ENCODE data around the gene MMP11. TPM values are rescaled to one million over a fixed set of nuclear protein-coding genes. Genes with fewer than 3 reads are reported as not detected.

Gene MMP11
- total and polyA plus RNA-seq, 5 donors from 2014 or later = 0.52 to 1.7 (median 1.0) TPM; not detected in 1

DNA sequence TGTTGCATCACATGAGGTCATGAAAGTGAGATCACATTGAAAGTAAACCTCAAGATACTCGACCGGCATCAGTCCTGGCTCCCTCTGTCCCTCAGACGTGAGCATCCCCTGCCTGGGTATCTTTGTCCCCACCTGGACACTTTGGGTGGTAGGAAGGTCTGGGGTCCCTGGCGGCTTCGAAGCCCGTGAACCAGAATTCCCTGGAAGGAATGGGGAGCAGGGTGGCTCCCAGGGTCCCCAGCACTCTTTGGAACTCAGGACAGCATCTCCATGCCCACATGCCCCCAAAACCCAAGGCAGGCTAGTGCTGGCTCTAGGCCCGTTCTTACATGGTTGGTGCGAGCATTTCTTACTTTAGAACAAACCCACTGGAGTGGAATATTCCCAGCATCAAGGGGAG, 58.6 kb downstream of the MMP11 start:
- H3K36me3 Mint-ChIP-seq = peaks cover 10% of the 10 kb centered on the region
- H3K36me3 ChIP-seq (ENCODE audit: control insufficient read depth, insufficient read depth, low read length) = peaks cover 41% of the 10 kb centered on the region
- no peaks in the 10 kb centered on the region for H3K4me1 ChIP-seq (ENCODE audit: control insufficient read depth, insufficient read depth, low read length, poor library complexity, severe bottlenecking)
- H3K4me3 Mint-ChIP-seq = no peak overlapping the region
- H3K9me3 Mint-ChIP-seq = no peaks in the 10 kb centered on the region
- no peak overlapping the region for H3K27ac ChIP-seq (ENCODE audit: insufficient read depth, low read length, poor library complexity, severe bottlenecking)
- no peaks in the 10 kb centered on the region for H3K27me3 ChIP-seq (ENCODE audit: control insufficient read depth, insufficient read depth, low read length)
- H3K4me1 Mint-ChIP-seq = peaks cover 7 to 13% (median 9%) of the 10 kb centered on the region in 4 donors
- no peak for DNase-seq
- H3K9me3 ChIP-seq (ENCODE audit: control insufficient read depth in 2 of 2, low read length in 2 of 2) = no peaks in the 10 kb centered on the region
- H3K27me3 Mint-ChIP-seq = no peaks in the 10 kb centered on the region
- H3K4me3 ChIP-seq (ENCODE audit: low read depth, low read length) = no peak overlapping the region
- H3K27ac Mint-ChIP-seq = no peak overlapping the region
- ATAC-seq (ENCODE audit: low read depth in 2 of 2) = no peak

DNA sequence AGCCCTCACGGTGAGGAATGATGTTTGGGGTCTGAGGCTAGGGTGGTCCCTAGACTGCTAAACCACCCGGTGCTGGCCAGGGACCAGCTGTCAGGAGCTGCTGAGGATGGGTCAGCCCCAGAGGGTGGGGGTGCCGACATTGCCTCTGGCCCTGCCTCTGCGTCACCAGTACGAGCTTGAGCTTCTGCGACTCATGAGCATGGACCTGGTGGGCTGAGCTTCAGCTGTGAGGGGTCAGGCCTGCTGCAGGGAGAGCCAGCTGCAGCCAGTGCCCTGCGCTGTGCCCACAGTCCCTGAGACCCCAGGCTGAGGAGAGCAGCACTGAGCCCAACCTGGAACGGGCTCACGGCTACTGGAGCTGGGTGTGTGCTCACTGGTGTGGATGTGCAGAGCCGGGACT, 59.1 kb downstream of the MMP11 start:
- Histone ChIP-seq H3K36me3 (ENCODE audit: control insufficient read depth, insufficient read depth, low read length) (peaks cover 36% of the 10 kb centered on the region), H3K27me3 (ENCODE audit: control insufficient read depth, insufficient read depth, low read length) (no peaks in the 10 kb centered on the region), H3K27ac (ENCODE audit: insufficient read depth, low read length, poor library complexity, severe bottlenecking) (no peak overlapping the region), H3K9me3 (ENCODE audit: control insufficient read depth in 2 of 2, low read length in 2 of 2) (no peaks in the 10 kb centered on the region), H3K4me1 (ENCODE audit: control insufficient read depth, insufficient read depth, low read length, poor library complexity, severe bottlenecking) (no peaks in the 10 kb centered on the region), H3K4me3 (ENCODE audit: low read depth, low read length) (no peak overlapping the region)
- Mint-ChIP-seq H3K36me3 (peaks cover 7% of the 10 kb centered on the region), H3K9me3 (peaks cover 0 to 2% (median 0%) of the 10 kb centered on the region in 7 donors), H3K4me3 (no peak overlapping the region), H3K4me1 (peaks cover 6 to 13% (median 8%) of the 10 kb centered on the region in 4 donors), H3K27me3 (no peaks in the 10 kb centered on the region), H3K27ac (no peak overlapping the region)
- DNase-seq = no peak
- ATAC-seq (ENCODE audit: low read depth in 2 of 2) = no peak

DNA sequence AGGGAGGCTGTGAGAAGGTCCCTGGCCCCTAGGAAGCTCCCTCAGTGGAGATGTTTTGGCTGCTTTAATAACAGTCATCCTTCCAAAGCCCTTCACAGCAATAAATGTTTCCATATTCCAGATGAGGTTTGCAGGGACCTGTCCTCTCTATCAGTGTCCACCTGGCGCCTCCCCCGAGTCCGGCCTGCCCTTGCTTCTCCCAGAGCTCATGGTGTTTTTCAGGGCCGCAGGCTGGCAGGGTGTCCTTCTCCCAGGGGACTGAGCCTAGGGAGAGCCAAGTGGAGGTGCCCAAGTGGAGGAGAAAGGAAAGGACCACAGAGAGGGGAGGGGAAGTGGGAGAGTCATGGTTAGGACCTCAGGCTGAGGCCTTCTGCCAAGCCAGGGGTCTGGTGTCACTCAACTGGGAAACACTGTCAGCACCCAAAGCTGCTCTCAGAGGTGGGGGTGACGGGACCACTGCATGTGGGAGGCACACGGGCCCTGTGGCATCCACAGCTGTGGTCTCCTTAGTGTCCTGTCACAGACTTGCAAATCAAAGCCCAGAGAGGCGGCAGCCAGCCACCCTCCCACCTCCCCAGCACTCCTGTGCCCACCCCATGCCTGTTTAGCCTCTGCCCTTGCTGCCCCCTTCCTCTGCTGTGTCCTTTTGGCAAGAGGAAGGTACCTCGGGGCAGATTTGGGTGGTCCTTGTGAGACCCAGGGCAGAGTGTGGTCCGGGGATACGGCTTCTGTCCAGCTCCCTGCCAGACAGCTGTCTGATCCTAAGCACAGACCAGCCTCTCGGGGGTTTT, 59.8 kb downstream of the MMP11 start:
- Histone ChIP-seq H3K4me1 (ENCODE audit: control insufficient read depth, insufficient read depth, low read length, poor library complexity, severe bottlenecking) (no peaks in the 10 kb centered on the region), H3K4me3 (ENCODE audit: low read depth, low read length) (no peak overlapping the region), H3K9me3 (ENCODE audit: control insufficient read depth in 2 of 2, low read length in 2 of 2) (no peaks in the 10 kb centered on the region), H3K36me3 (ENCODE audit: control insufficient read depth, insufficient read depth, low read length) (peaks cover 33% of the 10 kb centered on the region), H3K27ac (ENCODE audit: insufficient read depth, low read length, poor library complexity, severe bottlenecking) (no peak overlapping the region), H3K27me3 (ENCODE audit: control insufficient read depth, insufficient read depth, low read length) (no peaks in the 10 kb centered on the region)
- no peaks in the 10 kb centered on the region for H3K27me3 Mint-ChIP-seq
- H3K4me1 Mint-ChIP-seq = peaks cover 7 to 13% (median 9%) of the 10 kb centered on the region in 4 donors
- DNase-seq (no peak), ATAC-seq (ENCODE audit: low read depth in 2 of 2) (no peak)
- peaks cover 0 to 2% (median 0%) of the 10 kb centered on the region in 7 donors for H3K9me3 Mint-ChIP-seq
- H3K36me3 Mint-ChIP-seq = peaks cover 7% of the 10 kb centered on the region
- H3K4me3 Mint-ChIP-seq = peak overlapping the region in 1 of 4 donors; percentile 43
- H3K27ac Mint-ChIP-seq = no peak overlapping the region

- DNase-seq (no peak), ATAC-seq (ENCODE audit: low read depth in 2 of 2) (no peak)
- Histone ChIP-seq H3K4me1 (ENCODE audit: control insufficient read depth, insufficient read depth, low read length, poor library complexity, severe bottlenecking) (peaks cover 6% of the 10 kb centered on the region), H3K27me3 (ENCODE audit: control insufficient read depth, insufficient read depth, low read length) (no peaks in the 10 kb centered on the region), H3K9me3 (ENCODE audit: control insufficient read depth in 2 of 2, low read length in 2 of 2) (no peaks in the 10 kb centered on the region), H3K27ac (ENCODE audit: insufficient read depth, low read length, poor library complexity, severe bottlenecking) (no peak overlapping the region), H3K4me3 (ENCODE audit: low read depth, low read length) (no peak overlapping the region), H3K36me3 (ENCODE audit: control insufficient read depth, insufficient read depth, low read length) (peaks cover 30% of the 10 kb centered on the region)
- no peaks in the 10 kb centered on the region for H3K27me3 Mint-ChIP-seq
- H3K27ac Mint-ChIP-seq = no peak overlapping the region
- H3K4me3 Mint-ChIP-seq = no peak overlapping the region
- peaks cover 0 to 2% (median 0%) of the 10 kb centered on the region in 7 donors for H3K9me3 Mint-ChIP-seq
- peaks cover 9 to 17% (median 12%) of the 10 kb centered on the region in 4 donors for H3K4me1 Mint-ChIP-seq
- H3K36me3 Mint-ChIP-seq = peaks cover 7% of the 10 kb centered on the region
These were observed 60.5 kb downstream of the MMP11 start for GRCh38 chr22:23833017-23833751.

Other genes starting within 250 kb of the MMP11 start
- gene IGLL1, start 192.6 kb upstream of the MMP11 start, total RNA-seq = not detected
- not detected for gene IGLL1, start 192.6 kb upstream of the MMP11 start, polyA plus RNA-seq
- gene DRICH1, start 140.5 kb upstream of the MMP11 start, total RNA-seq = not detected
- gene DRICH1, start 140.5 kb upstream of the MMP11 start, polyA plus RNA-seq = under 1 TPM in 1 of 4 donors, not detected in 3; 0.56 TPM
- 22.1 TPM for gene RGL4, start 81.8 kb upstream of the MMP11 start, total RNA-seq
- gene RGL4, start 81.8 kb upstream of the MMP11 start, polyA plus RNA-seq = 10 to 100 TPM; 71.3 to 85.0 (median 83.5) TPM
- gene ZNF70, start 21.7 kb upstream of the MMP11 start, total RNA-seq = 2.0 TPM
- under 1 TPM; 0.06 to 0.49 (median 0.27) TPM for gene ZNF70, start 21.7 kb upstream of the MMP11 start, polyA plus RNA-seq
- 0.89 TPM for gene VPREB3, start 18.4 kb upstream of the MMP11 start, total RNA-seq
- 1 to 10 TPM in 2 of 4 donors, under 1 TPM in 1, not detected in 1; 0.74 to 4.5 (median 2.1) TPM for gene VPREB3, start 18.4 kb upstream of the MMP11 start, polyA plus RNA-seq
- gene C22orf15, start 9.9 kb upstream of the MMP11 start, total RNA-seq = 0.96 TPM
- gene C22orf15, start 9.9 kb upstream of the MMP11 start, polyA plus RNA-seq = 1 to 10 TPM in 1 of 4 donors, under 1 TPM in 3; 0.76 to 1.6 (median 0.85) TPM
- gene CHCHD10, start 4.9 kb upstream of the MMP11 start, total RNA-seq = 30.6 TPM
- 10 to 100 TPM; 16.3 to 31.7 (median 19.8) TPM for gene CHCHD10, start 4.9 kb upstream of the MMP11 start, polyA plus RNA-seq
- 58.4 TPM for gene SMARCB1, start 14.1 kb downstream of the MMP11 start, total RNA-seq
- gene SMARCB1, start 14.1 kb downstream of the MMP11 start, polyA plus RNA-seq = 10 to 100 TPM; 28.3 to 30.8 (median 29.7) TPM
- gene DERL3, start 66.2 kb downstream of the MMP11 start, total RNA-seq = 1.0 TPM
- gene DERL3, start 66.2 kb downstream of the MMP11 start, polyA plus RNA-seq = under 1 TPM in 1 of 4 donors, not detected in 3; 0.53 TPM
- gene SLC2A11, start 85.0 kb downstream of the MMP11 start, total RNA-seq = 8.6 TPM
- gene SLC2A11, start 85.0 kb downstream of the MMP11 start, polyA plus RNA-seq = 1 to 10 TPM; 2.5 to 4.6 (median 4.1) TPM
- gene MIF, start 121.5 kb downstream of the MMP11 start, total RNA-seq = 202 TPM
- gene MIF, start 121.5 kb downstream of the MMP11 start, polyA plus RNA-seq = 1,000 to 10,000 TPM; 1,100 to 1,384 (median 1,231) TPM
- not detected for gene GSTT2B, start 188.3 kb downstream of the MMP11 start, total RNA-seq
- not detected for gene GSTT2B, start 188.3 kb downstream of the MMP11 start, polyA plus RNA-seq
- 4.4 TPM for gene DDTL, start 194.0 kb downstream of the MMP11 start, total RNA-seq
- 1 to 10 TPM; 1.2 to 3.2 (median 2.1) TPM for gene DDTL, start 194.0 kb downstream of the MMP11 start, polyA plus RNA-seq
- 68.0 TPM for gene DDT, start 201.6 kb downstream of the MMP11 start, total RNA-seq
- 100 to 1,000 TPM; 117 to 142 (median 132) TPM for gene DDT, start 201.6 kb downstream of the MMP11 start, polyA plus RNA-seq
- gene GSTT2, start 207.3 kb downstream of the MMP11 start, total RNA-seq = not detected
- gene GSTT2, start 207.3 kb downstream of the MMP11 start, polyA plus RNA-seq = not detected
- not detected for gene GSTT4, start 232.6 kb downstream of the MMP11 start, total RNA-seq
- not detected for gene GSTT4, start 232.6 kb downstream of the MMP11 start, polyA plus RNA-seq
- gene CABIN1, start 238.5 kb downstream of the MMP11 start, total RNA-seq = 116 TPM
- gene CABIN1, start 238.5 kb downstream of the MMP11 start, polyA plus RNA-seq = 1 to 10 TPM; 6.1 to 8.2 (median 7.1) TPM

Data from CD4-positive, CD25-positive, alpha-beta regulatory T cell (primary cell).